PC-9 (cell line): Measurements from ENCODE around the gene PRKCH. TPM values are rescaled to one million over a fixed set of nuclear protein-coding genes. Genes with fewer than 3 reads are reported as not detected.
A peak's percentile ranks its signal among the peaks of the same experiment; 100 is the strongest.

Experiments used
- BruUV-seq: library from RNA; stranded (reverse); fragments of 400-500 nt; replicated peaks from 2 replicates; lab custom pipeline; 2021; lab: Mats Ljungman, UMichigan
- CTCF ChIA-PET: fragments of 300-600 bp; sonication (Branson Sonifier 250); formaldehyde crosslinking; loops from one replicate; lab custom pipeline; 2022; ENCODE audit warnings: antibody characterized with exemption; lab: Charles Lee
- POLR2A ChIA-PET: fragments of 300-600 bp; sonication (Branson Sonifier 250); formaldehyde crosslinking; loops from one replicate; lab custom pipeline; 2022; ENCODE audit warnings: antibody characterized with exemption; ENCODE audit not compliant: unreplicated experiment; lab: Charles Lee
- DNase-seq, 2 experiments: peaks; one replicate each; pipeline versions ENCODE4 v3.0.0 to v3.0.0-alpha.2; 2015 to 2022; ENCODE audit warnings: mixed read lengths in 1 of 2
- H2AFZ ChIP-seq: fragments of 200-600 bp; sonication (generic); 2 replicates; pipeline ENCODE4 v1.8.1; 2017; ENCODE audit warnings: antibody characterized with exemption
- H3F3A ChIP-seq: fragments of 200-600 bp; sonication (generic); 2 replicates; pipeline ENCODE4 v1.8.1; 2017; ENCODE audit warnings: antibody characterized with exemption, mild to moderate bottlenecking, low read depth; ENCODE audit not compliant: insufficient read depth
- H3K27ac ChIP-seq: fragments of 200-600 bp; sonication (generic); 2 replicates; pipeline ENCODE4 v1.6.1; 2016; ENCODE audit warnings: mixed run types
- H3K27me3 ChIP-seq: fragments of 200-600 bp; sonication (generic); 2 replicates; pipeline ENCODE4 v1.6.1; 2016; ENCODE audit warnings: low read depth, mixed run types; ENCODE audit not compliant: insufficient read depth
- H3K36me3 ChIP-seq: fragments of 200-600 bp; sonication (generic); 2 replicates; pipeline ENCODE4 v1.6.1; 2016; ENCODE audit warnings: low read depth, mixed run types
- H3K4me1 ChIP-seq: fragments of 200-600 bp; sonication (generic); replicated peaks from 2 replicates; pipeline ENCODE4 v1.6.1; 2016; ENCODE audit warnings: mixed run types; ENCODE audit not compliant: insufficient read depth
- H3K4me2 ChIP-seq: fragments of 200-600 bp; sonication (generic); 2 replicates; pipeline ENCODE4 v1.6.1; 2017; ENCODE audit warnings: mixed run types
- H3K4me3 ChIP-seq: fragments of 200-600 bp; sonication (generic); 2 replicates; pipeline ENCODE4 v1.6.1; 2016; ENCODE audit warnings: mixed run types
- H3K79me2 ChIP-seq: fragments of 200-600 bp; sonication (generic); 2 replicates; pipeline ENCODE4 v1.6.1; 2017; ENCODE audit warnings: low read depth, mixed run types
- H3K9me2 ChIP-seq: fragments of 200-600 bp; sonication (generic); 2 replicates; pipeline ENCODE4 v1.8.1; 2017; ENCODE audit warnings: mild to moderate bottlenecking; ENCODE audit not compliant: insufficient read depth
- H3K9me3 ChIP-seq: fragments of 200-600 bp; sonication (generic); 2 replicates; pipeline ENCODE4 v1.8.1; 2016; ENCODE audit warnings: low read depth; ENCODE audit not compliant: insufficient read depth
- H4K20me1 ChIP-seq: fragments of 200-600 bp; sonication (generic); 2 replicates; pipeline ENCODE4 v1.8.1; 2017; ENCODE audit not compliant: insufficient read depth
- CTCF ChIP-seq: fragments of 200-600 bp; sonication (generic); conservative IDR thresholded peaks from 2 replicates; pipeline ENCODE4 v1.6.1; 2017; ENCODE audit warnings: mixed run types, antibody characterized with exemption, mild to moderate bottlenecking, moderate library complexity
- EZH2 ChIP-seq: fragments of 200-600 bp; sonication (generic); IDR thresholded peaks from 2 replicates; pipeline ENCODE4 v1.8.0; 2017; ENCODE audit warnings: antibody characterized with exemption, low read depth
- intact Hi-C: fragments of 100-400 bp; cut with micrococcal nuclease; formaldehyde crosslinking; loops from one replicate; pipeline ENCODE4 v1.10.0; 2022; ENCODE audit not compliant: unreplicated experiment
- total RNA-seq: library from RNA; stranded (reverse); gene quantifications from 2 replicates; pipeline ENCODE4 v1.2.3, GENCODE V29; 2021

The PRKCH gene
- total RNA-seq, 1 experiment from 2014 or later: 32.4 TPM

GRCh38 chr14:61369454-61369810 is 48.1 kb downstream of the PRKCH start:
- TF ChIP-seq CTCF: no peak
- no peak for TF ChIP-seq EZH2
- no TSS peak for BruUV-seq
- no peak for DNase-seq
- Histone ChIP-seq H3K27me3 (no peaks in the 10 kb centered on the region), H3K4me2 (peak overlapping the region; percentile 87), H4K20me1 (no peaks in the 10 kb centered on the region), H3K36me3 (0 out of 2 replicates have a peak, but pooled peaks cover under 1% of the 10 kb centered on the region), H3K9me2 (no peaks in the 10 kb centered on the region), H2AFZ (no peak overlapping the region), H3F3A (peaks cover 43% of the 10 kb centered on the region), H3K9me3 (peaks cover 14% of the 10 kb centered on the region), H3K4me1 (peaks cover 64% of the 10 kb centered on the region), H3K27ac (peak overlapping the region; percentile 97), H3K4me3 (peak overlapping the region; percentile 51), H3K79me2 (peaks cover 88% of the 10 kb centered on the region)
- POLR2A ChIA-PET: no interaction called here
- intact Hi-C loops: loop anchor here (10.0 kb wide), 1 partner anchor 155 kb away; no protein-coding TSS in a partner anchor
- CTCF ChIA-PET: no interaction called here

- H3K4me1 ChIP-seq: peaks cover 35% of the 10 kb centered on the region
- H4K20me1 ChIP-seq: no peaks in the 10 kb centered on the region
- no peak overlapping the region for H2AFZ ChIP-seq
- ChIA-PET POLR2A (no interaction called here), CTCF (no interaction called here)
- peaks cover 27% of the 10 kb centered on the region for H3K9me3 ChIP-seq
- no peaks in the 10 kb centered on the region for H3K27me3 ChIP-seq
- no peak for DNase-seq
- no peak overlapping the region for H3K4me2 ChIP-seq
- no peak for TF ChIP-seq EZH2
- no peak for TF ChIP-seq CTCF
- H3K36me3 ChIP-seq: peaks cover 11% of the 10 kb centered on the region; the same call in 1 of the 2 replicates
- H3K27ac ChIP-seq: no peak overlapping the region
- no peak overlapping the region for H3K4me3 ChIP-seq
- peaks cover 78% of the 10 kb centered on the region for H3K79me2 ChIP-seq
- no peaks in the 10 kb centered on the region for H3K9me2 ChIP-seq
- intact Hi-C loops: no loop called here
- no TSS peak for BruUV-seq
- H3F3A ChIP-seq: peaks cover 22% of the 10 kb centered on the region
Observed at GRCh38 chr14:61372379-61372778, 51.0 kb downstream of the PRKCH start.

GRCh38 chr14:61372842-61373555 is 51.6 kb downstream of the PRKCH start:
- POLR2A ChIA-PET: no interaction called here
- peaks cover 29% of the 10 kb centered on the region for H3K4me1 ChIP-seq
- CTCF ChIA-PET: no interaction called here
- H3F3A ChIP-seq: peaks cover 15% of the 10 kb centered on the region
- H3K79me2 ChIP-seq: peaks cover 81% of the 10 kb centered on the region
- DNase-seq: no peak
- BruUV-seq: no TSS peak
- H3K9me2 ChIP-seq: no peaks in the 10 kb centered on the region
- H2AFZ ChIP-seq: no peak overlapping the region
- intact Hi-C loops: no loop called here
- no peak overlapping the region for H3K4me3 ChIP-seq
- no peak overlapping the region for H3K4me2 ChIP-seq
- H3K27me3 ChIP-seq: no peaks in the 10 kb centered on the region
- TF ChIP-seq CTCF: no peak
- no peaks in the 10 kb centered on the region for H4K20me1 ChIP-seq
- H3K27ac ChIP-seq: no peak overlapping the region
- peaks cover 11% of the 10 kb centered on the region; the same call in 1 of the 2 replicates for H3K36me3 ChIP-seq
- H3K9me3 ChIP-seq: peaks cover 27% of the 10 kb centered on the region
